Activated B cell treated with CpG ODN at 0.5 μM for 24 hours (primary cell): ENCODE measurements around the gene CLK4. TPM values are rescaled to one million over a fixed set of nuclear protein-coding genes. Genes with fewer than 3 reads are reported as not detected.

ENCODE experiments used
- ATAC-seq: fragments of 200-7000 bp; cut with Tn5 transposase; one replicate; pipeline ENCODE4 v1.10.0; 2021; ENCODE audit warnings: low read depth, mild to moderate bottlenecking, moderate library complexity
- CTCF ChIA-PET: fragments of 350-600 bp; sonication (Branson Sonifier 250); formaldehyde crosslinking; loops from one replicate; lab custom pipeline; 2021; ENCODE audit warnings: antibody characterized with exemption; lab: Charles Lee
- POLR2A ChIA-PET: fragments of 350-600 bp; sonication (Branson Sonifier 250); formaldehyde crosslinking; loops from one replicate; lab custom pipeline; 2021; ENCODE audit warnings: antibody characterized with exemption; lab: Charles Lee
- DNase-seq: peaks from one replicate; pipeline ENCODE4 v3.0.0; 2022
- H3K27ac Mint-ChIP-seq: one replicate; pipeline ENCODE4 v1.8.0; 2020; ENCODE audit warnings: mixed read lengths
- H3K27me3 Mint-ChIP-seq: one replicate; pipeline ENCODE4 v1.8.0; 2021; ENCODE audit warnings: mixed read lengths
- H3K36me3 Mint-ChIP-seq: one replicate; pipeline ENCODE4 v1.8.0; 2021; ENCODE audit warnings: low read depth, mixed read lengths
- H3K4me1 Mint-ChIP-seq: one replicate; pipeline ENCODE4 v1.8.0; 2021; ENCODE audit warnings: mixed read lengths
- H3K4me3 Mint-ChIP-seq: one replicate; pipeline ENCODE4 v1.8.0; 2020; ENCODE audit warnings: mild to moderate bottlenecking, mixed read lengths
- H3K9me3 Mint-ChIP-seq: one replicate; pipeline ENCODE4 v1.8.0; 2020; ENCODE audit warnings: mixed read lengths
- intact Hi-C: fragments of 100-400 bp; cut with micrococcal nuclease; formaldehyde crosslinking; loops from one replicate; pipeline ENCODE4 v1.15.1; 2024
- total RNA-seq: library from RNA; stranded (reverse); gene quantifications from 2 replicates; pipeline ENCODE4 v1.2.3, GENCODE V29; 2022
- TF ChIP-seq, protein P1 (sequence below): fragments of 200-600 bp; IDR thresholded peaks from one replicate; pipeline ENCODE4 v1.8.0; 2022; ENCODE audit warnings: antibody characterized with exemption, mild to moderate bottlenecking

The CLK4 gene
- total RNA-seq, 1 donor from 2014 or later, result 65.3 TPM

DNA sequence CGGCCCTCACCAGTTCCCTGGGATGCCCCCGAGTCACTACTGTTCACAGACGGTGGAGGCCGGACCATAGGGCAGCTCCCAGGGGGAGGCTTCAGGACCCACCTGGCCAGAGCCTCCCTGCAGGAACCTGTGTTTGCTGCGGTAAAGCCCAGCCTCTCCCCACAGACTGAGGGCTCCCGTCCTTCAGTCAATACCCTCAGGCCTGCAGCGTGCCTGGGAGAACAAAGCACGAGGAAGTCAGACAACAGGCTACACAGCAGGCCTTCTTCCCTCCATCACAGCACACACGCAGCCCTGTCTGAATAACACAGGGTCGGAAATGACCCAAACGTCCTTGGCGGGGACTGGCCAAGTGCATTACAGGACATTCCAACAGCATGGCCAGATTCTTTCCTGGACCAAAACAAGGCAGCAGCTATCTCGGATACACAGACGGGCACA, 71.1 kb downstream of the CLK4 start:
- Mint-ChIP-seq H3K27ac (no peak overlapping the region), H3K4me1 (peaks cover 7% of the 10 kb centered on the region), H3K27me3 (peaks cover 19% of the 10 kb centered on the region), H3K9me3 (no peaks in the 10 kb centered on the region), H3K4me3 (no peak overlapping the region), H3K36me3 (no peaks in the 10 kb centered on the region)
- TF ChIP-seq, protein P1, sequence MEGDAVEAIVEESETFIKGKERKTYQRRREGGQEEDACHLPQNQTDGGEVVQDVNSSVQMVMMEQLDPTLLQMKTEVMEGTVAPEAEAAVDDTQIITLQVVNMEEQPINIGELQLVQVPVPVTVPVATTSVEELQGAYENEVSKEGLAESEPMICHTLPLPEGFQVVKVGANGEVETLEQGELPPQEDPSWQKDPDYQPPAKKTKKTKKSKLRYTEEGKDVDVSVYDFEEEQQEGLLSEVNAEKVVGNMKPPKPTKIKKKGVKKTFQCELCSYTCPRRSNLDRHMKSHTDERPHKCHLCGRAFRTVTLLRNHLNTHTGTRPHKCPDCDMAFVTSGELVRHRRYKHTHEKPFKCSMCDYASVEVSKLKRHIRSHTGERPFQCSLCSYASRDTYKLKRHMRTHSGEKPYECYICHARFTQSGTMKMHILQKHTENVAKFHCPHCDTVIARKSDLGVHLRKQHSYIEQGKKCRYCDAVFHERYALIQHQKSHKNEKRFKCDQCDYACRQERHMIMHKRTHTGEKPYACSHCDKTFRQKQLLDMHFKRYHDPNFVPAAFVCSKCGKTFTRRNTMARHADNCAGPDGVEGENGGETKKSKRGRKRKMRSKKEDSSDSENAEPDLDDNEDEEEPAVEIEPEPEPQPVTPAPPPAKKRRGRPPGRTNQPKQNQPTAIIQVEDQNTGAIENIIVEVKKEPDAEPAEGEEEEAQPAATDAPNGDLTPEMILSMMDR, result no peak
- ChIA-PET CTCF (no interaction called here), POLR2A (no interaction called here)
- intact Hi-C loops, result no loop called here
- no peak for DNase-seq
- ATAC-seq, result no peak

DNA sequence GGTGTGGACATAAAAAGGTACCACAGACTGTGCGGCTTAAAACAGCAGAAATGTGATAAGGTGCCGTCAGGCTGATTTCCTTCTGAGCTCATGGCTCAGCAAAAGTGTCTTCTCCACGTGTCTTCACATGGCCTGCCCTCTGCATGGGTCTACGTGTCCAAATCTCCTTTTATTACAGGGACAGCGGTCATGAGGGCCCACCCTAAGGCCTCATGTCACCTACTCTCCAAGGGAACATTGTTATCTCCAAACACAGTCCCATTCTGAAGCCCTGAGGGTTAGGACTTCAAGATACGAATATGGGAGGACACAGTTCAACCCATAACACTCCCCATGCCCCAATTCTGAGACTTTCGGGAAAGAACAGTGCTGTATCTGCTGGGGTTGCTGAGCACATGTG, 71.8 kb downstream of the CLK4 start:
- ChIA-PET POLR2A (no interaction called here), CTCF (no interaction called here)
- Mint-ChIP-seq H3K27ac (no peak overlapping the region), H3K9me3 (no peaks in the 10 kb centered on the region), H3K4me1 (peaks cover 3% of the 10 kb centered on the region), H3K4me3 (no peak overlapping the region), H3K36me3 (no peaks in the 10 kb centered on the region), H3K27me3 (peaks cover 16% of the 10 kb centered on the region)
- DNase-seq, result no peak
- no peak for ATAC-seq
- TF ChIP-seq, protein P1, result no peak
- intact Hi-C loops, result no loop called here

DNA sequence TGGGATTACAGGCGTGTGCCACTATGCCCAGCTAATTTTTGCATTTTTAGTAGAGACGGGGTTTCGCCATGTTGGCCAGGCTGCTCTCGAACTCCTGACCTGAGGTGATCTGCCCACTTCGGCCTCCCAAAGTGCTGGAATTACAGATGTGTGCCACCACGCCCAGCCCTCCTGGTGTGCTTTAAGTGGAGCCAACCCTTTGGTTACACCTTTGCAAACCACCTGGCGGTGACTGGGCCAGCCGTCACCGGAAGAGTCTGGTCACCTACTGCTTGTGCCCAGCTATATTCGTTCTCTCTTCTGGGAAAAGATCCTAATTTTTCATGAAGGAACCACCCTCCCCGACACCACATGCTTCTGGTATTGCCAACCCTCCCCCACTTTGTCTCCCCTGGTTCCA, 72.5 kb downstream of the CLK4 start:
- Mint-ChIP-seq H3K9me3 (no peaks in the 10 kb centered on the region), H3K4me1 (no peaks in the 10 kb centered on the region), H3K4me3 (no peak overlapping the region), H3K36me3 (no peaks in the 10 kb centered on the region), H3K27ac (no peak overlapping the region), H3K27me3 (peaks cover 16% of the 10 kb centered on the region)
- TF ChIP-seq, protein P1, result no peak
- CTCF ChIA-PET, result no interaction called here
- intact Hi-C loops, result no loop called here
- DNase-seq (no peak), ATAC-seq (no peak)
- POLR2A ChIA-PET, result no interaction called here

DNA sequence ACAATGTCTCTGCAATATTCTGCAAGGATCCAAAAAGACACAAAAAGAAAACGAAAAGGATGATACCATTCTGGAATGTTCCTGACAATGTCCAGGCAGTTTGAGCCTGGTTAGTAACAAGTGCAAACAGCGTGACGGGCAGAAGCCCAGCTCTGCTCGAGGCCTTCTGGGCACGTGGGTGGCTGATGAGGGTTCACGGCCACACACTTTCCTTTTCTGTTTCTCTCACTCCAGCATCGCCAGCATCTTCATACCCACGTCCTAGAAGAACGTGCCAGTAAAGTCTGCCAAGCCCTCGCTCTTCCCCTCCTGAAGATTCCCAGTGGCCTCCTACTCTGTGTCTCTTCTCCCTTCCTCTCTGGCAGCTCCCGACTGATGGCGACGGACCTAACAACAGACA, 73.3 kb downstream of the CLK4 start:
- DNase-seq, result no peak
- H3K9me3 Mint-ChIP-seq, result no peaks in the 10 kb centered on the region
- no peak overlapping the region for H3K27ac Mint-ChIP-seq
- H3K4me3 Mint-ChIP-seq, result no peak overlapping the region
- ChIA-PET POLR2A (no interaction called here), CTCF (interaction anchor here (1.9 kb wide), 1 partner anchor 274 kb away, joined by 6 read pairs; no protein-coding TSS in a partner anchor)
- no peaks in the 10 kb centered on the region for H3K4me1 Mint-ChIP-seq
- H3K27me3 Mint-ChIP-seq, result peaks cover 11% of the 10 kb centered on the region
- intact Hi-C loops, result no loop called here
- no peak for ATAC-seq
- no peaks in the 10 kb centered on the region for H3K36me3 Mint-ChIP-seq
- TF ChIP-seq, protein P1, result no peak

Other genes with a start within 250 kb of the CLK4 start
- gene COL23A1, start 36.7 kb downstream of the CLK4 start, total RNA-seq, result not detected in 2 replicates
- 14.3 and 16.0 TPM in 2 replicates for gene ZNF354A, start 103.6 kb upstream of the CLK4 start, total RNA-seq
- gene ZNF354B, start 232.9 kb upstream of the CLK4 start, total RNA-seq, result 17.5 and 20.0 TPM in 2 replicates